Measurements from ENCODE around the gene TECPR2. TPM values are rescaled to one million over a fixed set of nuclear protein-coding genes. Genes with fewer than 3 reads are reported as not detected.

Gene TECPR2
- total and polyA plus RNA-seq, 5 experiments from 2014 or later: 3.3 to 11.8 (median 5.4) TPM

DNA sequence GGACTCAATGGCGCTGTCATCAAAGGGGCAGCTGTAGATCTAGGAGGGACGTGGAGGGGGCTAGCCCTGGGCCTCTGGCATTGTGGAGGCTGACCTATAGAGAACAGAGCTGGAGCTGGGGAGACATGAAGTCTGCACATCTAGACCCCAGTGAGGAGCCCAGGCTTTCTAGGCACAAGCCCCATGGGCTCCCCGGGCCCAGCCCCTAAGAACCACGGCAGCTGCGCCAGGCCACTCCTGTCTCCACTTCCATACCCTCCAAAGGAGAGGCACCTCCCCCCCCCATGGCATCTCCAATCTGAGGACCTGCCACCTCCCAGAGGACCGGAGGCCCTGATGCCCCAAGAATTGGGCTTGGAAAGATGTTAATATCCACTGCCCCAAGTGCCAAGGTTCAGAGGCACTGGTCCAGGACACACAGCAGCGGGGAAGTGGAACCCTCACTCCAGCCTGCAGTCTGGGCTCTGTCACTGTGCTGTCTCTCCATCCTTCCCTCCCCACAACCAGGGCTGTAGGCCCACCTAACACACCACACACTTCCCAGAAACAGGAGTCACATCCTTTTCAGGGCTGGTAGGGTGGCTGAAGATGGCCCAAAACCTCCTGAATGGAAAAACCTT lies 142.4 kb downstream of the TECPR2 start:
- Mint-ChIP-seq H3K27me3 (no peaks in the 10 kb centered on the region), H3K9me3 (peaks cover 0 to 2% (median 0%) of the 10 kb centered on the region in 9 donors), H3K4me3 (no peak overlapping the region), H3K27ac (peak overlapping the region in 2 of 10 donors; percentile 36 to 56), H3K4me1 (peaks cover 0 to 8% (median 4%) of the 10 kb centered on the region in 4 donors), H3K36me3 (no peaks in the 10 kb centered on the region)
- POLR2A ChIA-PET: no interaction called here
- ATAC-seq: no peak
- no peak for DNase-seq

DNA sequence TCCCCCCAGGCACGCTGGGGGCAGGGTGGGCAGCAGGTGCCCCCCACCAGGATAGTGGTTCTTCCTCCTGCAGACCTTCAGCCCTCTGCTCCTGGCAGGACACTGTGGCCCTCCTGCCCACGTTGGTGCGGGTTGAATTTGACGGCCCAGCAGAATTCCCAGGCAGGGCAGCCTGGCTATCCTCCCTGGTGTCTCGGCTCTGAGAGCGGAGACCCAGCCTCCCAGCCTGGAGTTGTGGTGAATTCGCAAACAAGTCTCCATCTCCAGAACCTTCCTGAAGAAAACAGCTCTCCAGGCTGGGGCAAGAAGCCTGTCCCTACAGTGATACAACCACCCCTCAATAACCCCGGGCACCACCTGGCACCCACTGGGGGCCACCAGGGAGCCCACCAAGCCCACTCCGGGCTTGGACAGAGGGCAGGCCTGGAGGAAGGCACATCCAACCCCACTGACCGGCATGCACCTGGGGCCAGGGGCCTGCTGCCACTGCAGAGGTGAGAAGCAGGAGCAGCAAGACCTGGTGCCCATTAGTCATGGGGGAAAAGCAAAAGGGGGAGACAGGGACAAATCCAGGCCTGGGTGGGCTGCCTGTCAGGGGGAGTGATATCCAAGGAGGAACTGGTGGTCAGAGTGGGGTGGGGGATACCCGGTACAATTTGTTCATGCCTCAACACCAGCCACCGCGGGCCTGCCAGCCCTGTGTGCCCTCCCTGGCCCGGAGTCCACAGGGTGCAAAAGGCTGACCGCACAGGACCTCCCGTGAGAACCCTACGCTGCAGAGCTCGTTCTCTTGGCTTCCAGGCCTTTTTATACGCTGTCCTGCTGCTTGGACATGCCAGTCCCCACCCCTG lies 143.3 kb downstream of the TECPR2 start:
- Mint-ChIP-seq H3K4me3 (no peak overlapping the region), H3K27ac (peak overlapping the region in 2 of 10 donors; percentile 34 to 62), H3K9me3 (peaks cover 0 to 2% (median 0%) of the 10 kb centered on the region in 9 donors), H3K27me3 (no peaks in the 10 kb centered on the region), H3K36me3 (no peaks in the 10 kb centered on the region), H3K4me1 (peaks cover 2 to 13% (median 9%) of the 10 kb centered on the region in 4 donors)
- POLR2A ChIA-PET: no interaction called here
- DNase-seq (no peak), ATAC-seq (no peak)

DNA sequence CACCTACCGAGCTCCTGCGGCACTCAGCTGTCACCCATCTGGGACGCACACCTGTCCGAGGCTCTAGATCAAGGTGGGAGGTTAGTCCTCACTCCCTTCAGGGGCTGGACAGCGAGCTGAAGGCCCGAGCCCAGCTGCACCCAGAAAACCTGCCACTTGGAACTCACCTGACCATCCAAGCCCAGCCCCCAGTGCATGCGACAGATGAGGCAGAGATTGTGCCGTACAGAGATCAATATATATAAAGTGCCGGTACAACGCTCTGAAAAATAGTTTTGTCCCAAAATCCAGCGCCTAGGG lies 143.8 kb downstream of the TECPR2 start:
- Mint-ChIP-seq H3K36me3 (no peaks in the 10 kb centered on the region), H3K27ac (peak overlapping the region in 2 of 10 donors; percentile 11 to 34), H3K4me3 (peak overlapping the region in 3 of 10 donors; percentile 22 to 66 (median 59)), H3K27me3 (no peaks in the 10 kb centered on the region), H3K9me3 (peaks cover 0 to 2% (median 0%) of the 10 kb centered on the region in 9 donors), H3K4me1 (peaks cover 2 to 18% (median 13%) of the 10 kb centered on the region in 4 donors)
- DNase-seq (no peak), ATAC-seq (no peak)
- POLR2A ChIA-PET: no interaction called here

DNA sequence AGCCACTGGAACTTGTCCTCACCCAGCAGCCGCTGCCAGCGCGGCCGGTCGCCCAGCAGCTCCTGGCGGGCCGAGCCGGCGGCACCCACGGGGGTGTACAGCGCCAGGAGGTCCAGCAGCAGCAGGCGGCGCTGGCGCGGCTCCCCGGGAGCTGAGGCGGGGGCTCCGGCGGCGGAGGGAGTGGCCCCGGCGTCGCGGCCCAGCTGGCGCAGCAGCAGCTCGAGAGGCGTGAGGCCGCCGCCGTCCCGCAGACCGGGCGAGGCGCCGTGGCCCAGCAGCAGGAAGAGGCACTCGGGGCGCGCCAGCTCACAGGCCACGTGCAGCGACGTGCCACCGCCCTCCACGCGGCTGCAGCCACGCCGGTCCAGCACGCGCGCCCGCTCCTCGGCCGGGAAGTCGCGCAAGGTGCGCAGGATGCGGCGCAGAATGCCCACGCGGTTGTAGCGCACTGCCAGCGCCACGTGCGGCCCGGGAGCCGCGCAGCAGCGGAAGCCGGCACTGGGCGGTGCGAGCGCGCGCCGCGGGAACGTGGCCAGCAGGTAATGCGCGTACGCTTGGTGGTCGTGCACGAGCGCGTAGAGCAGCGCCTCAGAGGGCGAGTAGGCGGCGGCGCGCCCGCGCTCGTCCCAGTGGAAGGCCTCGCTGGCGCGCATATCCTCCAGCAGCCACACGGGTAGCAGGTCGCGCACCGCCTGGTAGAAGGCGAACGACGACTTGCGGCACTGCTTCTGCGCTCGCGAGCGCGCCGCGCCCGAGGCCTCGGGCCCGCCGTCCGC lies 144.5 kb downstream of the TECPR2 start:
- POLR2A ChIA-PET: interaction anchor here (1.0 kb wide), 1 partner anchor 9 kb away, joined by 3 read pairs; no protein-coding TSS in a partner anchor
- Mint-ChIP-seq H3K4me1 (peaks cover 4 to 18% (median 15%) of the 10 kb centered on the region in 4 donors), H3K27ac (no peak overlapping the region), H3K4me3 (peak overlapping the region in 1 of 10 donors; percentile 22), H3K27me3 (no peaks in the 10 kb centered on the region), H3K36me3 (no peaks in the 10 kb centered on the region), H3K9me3 (peaks cover 0 to 2% (median 0%) of the 10 kb centered on the region in 9 donors)
- ATAC-seq (no peak), DNase-seq (no peak)

DNA sequence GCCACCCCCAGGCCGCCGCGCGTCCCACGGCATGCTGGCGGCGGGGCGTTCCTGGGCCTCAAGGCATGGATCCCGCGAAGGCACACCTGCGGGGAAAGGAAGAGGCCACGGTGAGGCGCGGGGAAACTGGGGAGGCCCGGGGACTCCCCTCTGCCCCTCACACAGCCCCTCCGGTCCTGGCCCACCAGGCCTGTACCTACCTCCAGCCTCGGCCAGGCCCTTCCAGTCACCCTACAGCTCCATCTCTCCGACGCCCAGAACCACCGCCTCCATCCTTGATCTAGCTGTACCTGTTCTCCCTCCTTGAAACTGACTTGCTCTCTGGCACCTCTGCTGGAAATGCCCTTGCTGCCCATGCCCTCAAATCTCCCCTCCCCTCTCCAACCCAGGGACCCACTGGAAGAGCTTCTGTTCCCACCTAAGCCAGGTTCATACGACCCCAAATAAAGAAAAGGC lies 145.1 kb downstream of the TECPR2 start:
- DNase-seq: no peak
- Mint-ChIP-seq H3K27ac (peak overlapping the region in 5 of 10 donors; percentile 6 to 81 (median 59)), H3K4me3 (peak overlapping the region in 9 of 10 donors; percentile 44 to 86 (median 68)), H3K9me3 (peaks cover 0 to 2% (median 0%) of the 10 kb centered on the region in 9 donors), H3K36me3 (no peaks in the 10 kb centered on the region), H3K4me1 (peaks cover 4 to 18% (median 15%) of the 10 kb centered on the region in 4 donors), H3K27me3 (no peaks in the 10 kb centered on the region)
- no peak for ATAC-seq
- POLR2A ChIA-PET: interaction anchor here (1.0 kb wide), 1 partner anchor 9 kb away, joined by 3 read pairs; no protein-coding TSS in a partner anchor

DNA sequence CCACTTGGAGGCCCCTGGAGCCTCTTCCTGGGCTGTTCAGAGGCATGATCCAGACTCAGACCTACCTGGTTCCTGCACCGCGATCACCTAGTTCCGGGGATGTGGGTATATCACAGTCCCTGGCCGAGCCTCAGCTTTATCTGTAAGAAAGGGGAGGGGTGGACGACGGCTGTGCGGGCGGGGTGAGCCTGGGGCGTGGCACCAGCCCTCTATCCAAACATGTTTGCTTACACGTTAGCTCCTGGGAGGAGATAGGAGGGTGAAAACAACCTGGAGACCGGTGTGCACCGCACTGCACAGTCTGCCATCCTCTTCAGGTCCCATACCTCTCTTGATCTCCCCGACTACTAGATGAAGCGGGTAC lies 145.7 kb downstream of the TECPR2 start:
- peak in 1 of 2 donors; percentile 13 for ATAC-seq
- no peaks in the 10 kb centered on the region for H3K27me3 Mint-ChIP-seq

DNA sequence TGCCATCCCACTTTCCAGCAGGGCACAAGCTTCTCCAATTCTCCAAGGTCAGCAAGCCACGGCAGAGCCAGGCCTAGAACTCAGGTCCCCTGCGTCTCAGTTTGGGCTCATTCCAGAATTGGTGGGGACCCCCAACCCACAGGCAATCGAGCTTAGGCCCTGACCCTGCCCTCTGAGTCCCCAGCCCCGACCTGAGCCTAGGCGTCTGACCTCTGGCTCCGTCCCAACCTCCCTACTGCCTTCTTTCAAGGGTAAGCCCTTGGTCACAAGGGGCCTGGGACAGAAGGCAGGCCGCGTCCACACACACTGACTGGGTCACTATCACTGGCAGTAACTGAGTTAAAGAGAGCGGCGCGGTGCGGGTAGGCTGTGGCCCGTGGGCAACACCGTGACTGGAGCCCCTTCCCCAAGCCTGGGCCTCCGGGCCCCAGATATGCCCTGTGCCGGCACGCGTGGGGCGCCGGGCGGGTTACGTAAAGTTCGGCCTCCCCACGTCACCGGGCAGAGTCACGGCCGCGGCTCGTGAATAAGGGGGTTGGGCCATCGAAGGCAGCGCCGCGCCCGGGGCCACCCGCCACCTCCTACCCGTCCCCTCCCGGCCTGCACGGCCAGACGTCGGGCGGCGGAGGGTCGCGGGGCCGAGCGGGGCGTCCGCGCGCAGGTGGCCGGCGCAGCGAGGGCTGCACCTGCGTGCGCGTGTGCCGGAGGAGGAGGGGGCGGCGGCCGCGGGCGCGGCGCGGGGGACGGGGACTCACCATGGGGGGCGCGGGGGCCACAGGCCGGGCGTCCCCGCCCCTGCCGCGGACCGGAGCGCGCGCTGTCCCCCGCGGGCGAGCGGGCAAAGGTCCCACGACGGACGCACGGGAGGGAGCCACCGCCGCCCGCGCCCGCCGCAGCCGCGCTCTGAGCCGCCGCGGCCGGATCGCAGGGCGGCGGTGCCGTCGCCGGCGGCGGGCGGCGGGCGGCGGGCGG lies 146.3 kb downstream of the TECPR2 start:
- POLR2A ChIA-PET: interaction anchor here (0.9 to 1.1 kb wide), 2 partner anchors 15 to 16 kb away, joined by 3 read pairs; no protein-coding TSS in a partner anchor
- no peaks in the 10 kb centered on the region for H3K36me3 Mint-ChIP-seq
- peak overlapping the region; percentile 59 to 87 (median 70) for H3K4me3 Mint-ChIP-seq
- H3K27me3 Mint-ChIP-seq: no peaks in the 10 kb centered on the region
- peak overlapping the region in 6 of 10 donors; percentile 15 to 88 (median 48) for H3K27ac Mint-ChIP-seq
- peaks cover 4 to 18% (median 15%) of the 10 kb centered on the region in 4 donors for H3K4me1 Mint-ChIP-seq
- H3K9me3 Mint-ChIP-seq: peaks cover 0 to 2% (median 0%) of the 10 kb centered on the region in 9 donors
- peak in 5 of 10 donors; percentile 30 to 74 (median 36) for DNase-seq
- peak; percentile 29 for ATAC-seq

More for the DNA sequence above, 145.7 kb downstream of the TECPR2 start:
- H3K9me3 Mint-ChIP-seq: peaks cover 0 to 2% (median 0%) of the 10 kb centered on the region in 9 donors
- H3K4me1 Mint-ChIP-seq: peaks cover 4 to 18% (median 15%) of the 10 kb centered on the region in 4 donors
- POLR2A ChIA-PET: interaction anchor here (1.0 kb wide), 1 partner anchor 10 kb away, joined by 3 read pairs; no protein-coding TSS in a partner anchor
- H3K4me3 Mint-ChIP-seq: peak overlapping the region; percentile 59 to 86 (median 68)
- H3K36me3 Mint-ChIP-seq: no peaks in the 10 kb centered on the region
- H3K27ac Mint-ChIP-seq: peak overlapping the region in 5 of 10 donors; percentile 59 to 88 (median 68)
- DNase-seq: peak in 2 of 10 donors; percentile 22 to 29

DNA sequence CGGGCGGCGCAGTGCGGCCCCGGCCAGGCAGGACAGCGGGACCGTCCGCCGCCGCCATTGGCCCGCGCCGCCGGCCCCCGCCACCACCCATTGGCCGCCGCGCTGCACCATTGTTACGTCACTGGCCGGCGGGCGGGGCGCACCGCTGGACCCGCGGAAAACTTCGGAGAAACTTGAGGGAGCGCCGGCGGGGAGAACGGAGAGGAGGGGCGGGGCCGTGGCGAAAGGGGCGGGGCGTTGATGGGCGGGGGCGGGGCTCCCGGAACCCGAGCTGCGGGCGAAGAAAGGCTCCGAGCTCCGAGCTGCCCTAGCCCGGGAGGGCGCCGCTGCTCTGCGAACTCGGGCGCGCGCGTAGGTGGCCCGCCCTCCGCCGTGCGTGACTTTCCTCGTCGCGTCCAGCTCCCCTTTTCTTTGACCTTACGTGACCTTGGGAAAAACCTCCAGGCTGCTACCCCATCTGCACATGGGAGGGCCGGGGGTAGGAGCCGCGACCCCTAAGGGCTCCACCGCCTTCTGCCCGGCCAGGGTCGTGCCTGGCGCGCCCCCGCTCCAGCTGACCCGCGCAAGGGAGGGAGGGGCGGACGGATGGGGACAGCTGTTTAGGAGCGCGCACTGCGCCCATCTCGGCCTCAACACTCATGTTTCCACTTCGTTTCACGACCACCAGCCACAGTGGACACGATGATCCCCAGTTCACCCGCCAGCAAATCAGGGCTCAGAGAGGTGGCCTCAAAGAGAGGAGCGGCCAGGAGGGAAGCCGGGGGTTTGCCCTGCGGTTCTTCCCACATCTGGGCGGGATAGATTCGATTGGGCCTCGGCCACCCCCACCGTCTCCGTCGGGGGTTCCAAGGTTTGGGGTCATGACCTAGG lies 147.2 kb downstream of the TECPR2 start, which contains the start of gene ANKRD9:
Gene ANKRD9 (minus strand): TSS at position 31 of the 870 bp plus-strand sequence. CDS start 1,887 bp downstream, outside the sequence.
- ATAC-seq: peak; percentile 82
- Mint-ChIP-seq H3K27ac (peak within 1 kb of the TSS in 7 of 10 donors; percentile 15 to 88 (median 81)), H3K4me3 (peak within 1 kb of the TSS; percentile 81 to 92 (median 86)), H3K4me1 (peaks cover 4 to 18% (median 15%) of the 10 kb centered on the region in 4 donors), H3K9me3 (peaks cover 0 to 2% (median 0%) of the 10 kb centered on the region in 9 donors), H3K36me3 (no peaks in the 10 kb centered on the region), H3K27me3 (no peaks in the 10 kb centered on the region)
- POLR2A ChIA-PET: interaction anchor here (0.6 to 1.1 kb wide), 3 partner anchors 14 to 666 kb away, joined by 3 read pairs; no protein-coding TSS in a partner anchor
- peak; percentile 53 to 85 (median 67) for DNase-seq

DNA sequence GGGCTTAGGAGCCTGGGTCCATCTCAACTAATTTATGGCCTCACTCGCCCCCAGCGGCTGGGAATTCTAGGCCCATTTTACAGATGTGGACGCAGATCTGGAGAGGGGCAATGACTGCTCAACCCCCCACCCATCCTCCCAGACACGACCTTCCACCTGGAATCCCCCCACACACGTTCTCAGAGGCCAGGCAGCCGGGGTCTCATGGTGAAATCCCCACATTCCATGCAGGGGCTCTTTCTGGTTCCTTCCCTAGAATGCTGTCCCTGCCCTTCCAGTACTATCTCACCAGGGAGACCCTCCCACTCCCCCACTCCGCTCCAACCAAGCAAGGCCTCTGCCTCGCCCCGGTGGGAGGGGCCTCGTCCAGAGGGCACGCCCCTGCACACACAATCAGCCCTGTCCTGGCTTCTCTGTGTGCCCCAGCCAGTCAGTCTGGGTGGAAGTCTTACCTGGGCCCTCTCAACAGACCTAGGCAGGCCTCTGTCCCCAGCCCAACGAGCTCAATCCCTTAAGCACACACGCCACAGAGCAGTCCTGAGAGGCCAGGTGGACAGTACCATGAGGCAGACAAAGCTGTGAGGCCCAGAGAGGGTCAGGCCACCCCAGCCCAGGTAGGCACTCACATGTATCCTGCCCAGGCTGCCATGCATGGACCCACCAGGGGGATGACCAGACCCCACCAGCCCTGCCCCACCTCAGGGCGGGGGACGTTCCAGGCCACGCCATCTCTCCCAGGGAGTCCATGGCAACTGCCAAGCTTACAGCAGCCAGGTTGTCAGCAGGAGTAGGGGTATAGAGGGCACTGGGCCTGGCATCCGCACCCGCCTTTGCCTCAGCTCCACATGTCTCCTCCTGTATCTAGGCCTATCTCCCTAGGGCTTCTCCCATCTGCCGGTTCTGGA lies 148.1 kb downstream of the TECPR2 start:
- POLR2A ChIA-PET: interaction anchor here (0.6 to 1.1 kb wide), 4 partner anchors 13 to 667 kb away, joined by 3 read pairs; no protein-coding TSS in a partner anchor

More for the DNA sequence above, 148.1 kb downstream of the TECPR2 start:
- H3K27me3 Mint-ChIP-seq: no peaks in the 10 kb centered on the region
- H3K9me3 Mint-ChIP-seq: peaks cover 0 to 2% (median 0%) of the 10 kb centered on the region in 9 donors
- peak overlapping the region; percentile 81 to 92 (median 86) for H3K4me3 Mint-ChIP-seq
- ATAC-seq: no peak
- peak in 1 of 10 donors; percentile 24 for DNase-seq
- H3K4me1 Mint-ChIP-seq: peaks cover 4 to 18% (median 15%) of the 10 kb centered on the region in 4 donors
- no peaks in the 10 kb centered on the region for H3K36me3 Mint-ChIP-seq
- peak overlapping the region in 4 of 10 donors; percentile 55 to 88 (median 74) for H3K27ac Mint-ChIP-seq

Data from naive thymus-derived CD8-positive, alpha-beta T cell (primary cell).